ENCODE data around the gene CABP2.

- no peak for TF ChIP-seq CTCF (IDR thresholded peaks at IDR 0.05)
- no peak for TF ChIP-seq POLR2A (IDR thresholded peaks at IDR 0.05)
These were observed 18.0 kb upstream of the CABP2 start for GRCh38 chr11:67541198-67541597.
